ENCODE data around the gene RNF121. TPM values are rescaled to one million over a fixed set of nuclear protein-coding genes. Genes with fewer than 3 reads are reported as not detected.
A peak's percentile ranks its signal among the peaks of the same experiment; 100 is the strongest.

Gene RNF121
- total and polyA plus RNA-seq, 2 donors (not counting 1 experiment from before 2014, with no cell fraction given): 31.7 to 56.0 TPM

DNA sequence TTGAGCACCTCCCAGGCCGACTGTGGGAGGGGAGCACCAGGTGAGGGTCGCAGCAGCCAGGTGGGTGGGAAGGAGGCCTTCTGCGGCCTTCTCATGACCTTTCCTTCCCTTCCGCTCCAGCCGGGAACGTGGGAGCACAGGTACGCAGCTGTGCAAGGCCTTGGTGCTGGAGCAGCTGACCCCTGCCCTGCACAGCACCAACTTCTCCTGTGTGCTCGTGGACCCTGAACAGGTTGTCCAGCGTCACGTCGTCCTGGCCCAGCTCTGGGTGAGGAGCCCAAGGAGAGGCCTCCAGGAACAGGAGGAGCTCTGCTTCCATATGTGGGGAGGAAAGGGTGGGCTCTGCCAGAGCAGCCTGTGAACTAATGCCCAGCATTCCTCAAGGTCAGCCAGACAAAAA, 72.4 kb downstream of the RNF121 start:
- Histone ChIP-seq H3K27ac (ENCODE audit: low read length in 2 of 2) (no peak overlapping the region), H3K9me3 (ENCODE audit: control extremely low read depth in 1 of 3, control insufficient read depth in 2 of 3, insufficient read depth in 1 of 3, low read length in 2 of 3) (no peaks in the 10 kb centered on the region), H2AFZ (ENCODE audit: insufficient read depth, low read depth, low read length, poor library complexity, severe bottlenecking) (no peak overlapping the region), H3K9ac (ENCODE audit: low read length) (no peak overlapping the region), H3K4me1 (ENCODE audit: control insufficient read depth in 2 of 2, insufficient read depth in 2 of 2, low read length in 2 of 2) (peaks cover 18 to 33% of the 10 kb centered on the region in 2 donors), H3K4me2 (replicated peaks; ENCODE audit: low read depth, low read length, poor library complexity, severe bottlenecking) (no peak overlapping the region), H3K79me2 (ENCODE audit: control insufficient read depth, insufficient read depth, low read length) (peaks cover 15% of the 10 kb centered on the region), H3K4me3 (ENCODE audit: control extremely low read depth in 1 of 5, extremely low read depth in 1 of 5, insufficient read depth in 1 of 5, low read depth in 2 of 5, low read length in 4 of 5) (no peak overlapping the region), H4K20me1 (ENCODE audit: control insufficient read depth, insufficient read depth, low read length, poor library complexity, severe bottlenecking) (peaks cover 10% of the 10 kb centered on the region), H3K36me3 (replicated peaks in 1 of 2; ENCODE audit: control extremely low read depth in 1 of 2, control insufficient read depth in 1 of 2, extremely low read depth in 1 of 2, insufficient read depth in 2 of 2, low read length in 1 of 2) (peaks cover 0 to 56% of the 10 kb centered on the region in 2 experiments), H3K27me3 (replicated peaks in 1 of 4; ENCODE audit: control extremely low read depth in 1 of 4, control insufficient read depth in 3 of 4, insufficient read depth in 4 of 4, low read length in 3 of 4) (no peaks in the 10 kb centered on the region)
- no peak for DNase-seq
- intact Hi-C loops (cut with micrococcal nuclease): no loop called here
- Mint-ChIP-seq H3K27me3 (no peaks in the 10 kb centered on the region), H3K9me3 (ENCODE audit: insufficient read depth) (no peaks in the 10 kb centered on the region), H3K4me3 (no peak overlapping the region), H3K4me1 (peaks cover 38% of the 10 kb centered on the region), H3K27ac (peak overlapping the region; percentile 15)
- 96% methylated on average over 11 of the region's 11 CpGs for WGBS (ENCODE audit: insufficient coverage)
- no peak for ATAC-seq (ENCODE audit: low read depth)
- ChIA-PET POLR2A (interaction anchor here (0.6 kb wide), 1 partner anchor 16 kb away, joined by 9 read pairs; no protein-coding TSS in a partner anchor), CTCF (interaction anchor here (2.0 kb wide), 1 partner anchor 9 kb away, joined by 4 read pairs; no protein-coding TSS in a partner anchor)
- TF ChIP-seq, protein P1, sequence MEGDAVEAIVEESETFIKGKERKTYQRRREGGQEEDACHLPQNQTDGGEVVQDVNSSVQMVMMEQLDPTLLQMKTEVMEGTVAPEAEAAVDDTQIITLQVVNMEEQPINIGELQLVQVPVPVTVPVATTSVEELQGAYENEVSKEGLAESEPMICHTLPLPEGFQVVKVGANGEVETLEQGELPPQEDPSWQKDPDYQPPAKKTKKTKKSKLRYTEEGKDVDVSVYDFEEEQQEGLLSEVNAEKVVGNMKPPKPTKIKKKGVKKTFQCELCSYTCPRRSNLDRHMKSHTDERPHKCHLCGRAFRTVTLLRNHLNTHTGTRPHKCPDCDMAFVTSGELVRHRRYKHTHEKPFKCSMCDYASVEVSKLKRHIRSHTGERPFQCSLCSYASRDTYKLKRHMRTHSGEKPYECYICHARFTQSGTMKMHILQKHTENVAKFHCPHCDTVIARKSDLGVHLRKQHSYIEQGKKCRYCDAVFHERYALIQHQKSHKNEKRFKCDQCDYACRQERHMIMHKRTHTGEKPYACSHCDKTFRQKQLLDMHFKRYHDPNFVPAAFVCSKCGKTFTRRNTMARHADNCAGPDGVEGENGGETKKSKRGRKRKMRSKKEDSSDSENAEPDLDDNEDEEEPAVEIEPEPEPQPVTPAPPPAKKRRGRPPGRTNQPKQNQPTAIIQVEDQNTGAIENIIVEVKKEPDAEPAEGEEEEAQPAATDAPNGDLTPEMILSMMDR (IDR thresholded peaks at IDR 0.05): no peak
- TF ChIP-seq EZH2 (IDR thresholded peaks at IDR 0.05; ENCODE audit: borderline replicate concordance, insufficient read depth, low read depth, low read length, poor library complexity, severe bottlenecking): no peak

DNA sequence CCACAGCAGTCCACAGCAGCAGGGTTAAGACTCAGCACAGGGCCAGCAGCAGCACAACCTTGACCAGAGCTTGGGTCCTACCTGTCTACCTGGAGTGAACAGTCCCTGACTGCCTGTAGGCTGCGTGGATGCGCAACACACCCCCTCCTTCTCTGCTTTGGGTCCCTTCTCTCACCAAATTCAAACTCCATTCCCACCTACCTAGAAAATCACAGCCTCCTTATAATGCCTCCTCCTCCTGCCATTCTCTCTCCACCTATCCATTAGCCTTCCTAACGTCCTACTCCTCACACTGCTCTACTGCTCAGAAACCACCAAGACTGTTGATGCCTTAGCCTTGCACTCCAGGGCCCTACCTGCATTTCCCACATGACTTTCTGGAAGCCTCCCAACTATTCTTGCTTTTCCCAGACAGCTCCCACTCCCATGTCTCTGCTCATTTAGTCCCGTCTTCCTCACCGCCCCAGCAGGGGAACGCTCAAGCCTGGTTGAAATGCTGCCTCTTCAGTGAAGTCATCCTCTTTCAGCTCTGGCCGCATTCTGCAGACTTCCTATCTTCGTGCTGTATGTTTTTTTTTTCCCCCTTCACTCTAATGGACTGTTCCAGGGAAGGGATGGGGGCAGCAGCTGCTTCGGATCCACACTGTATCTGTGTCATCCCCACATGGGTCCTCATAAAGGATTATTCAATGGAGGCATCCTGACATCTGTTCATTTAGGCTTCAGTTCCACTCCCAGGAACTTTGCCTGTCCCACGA, 73.2 kb downstream of the RNF121 start:
- Histone ChIP-seq H3K9ac (ENCODE audit: low read length) (no peak overlapping the region), H3K4me1 (ENCODE audit: control insufficient read depth in 2 of 2, insufficient read depth in 2 of 2, low read length in 2 of 2) (peaks cover 18 to 29% of the 10 kb centered on the region in 2 donors), H3K9me3 (ENCODE audit: control extremely low read depth in 1 of 3, control insufficient read depth in 2 of 3, insufficient read depth in 1 of 3, low read length in 2 of 3) (no peaks in the 10 kb centered on the region), H2AFZ (ENCODE audit: insufficient read depth, low read depth, low read length, poor library complexity, severe bottlenecking) (no peak overlapping the region), H3K4me3 (ENCODE audit: control extremely low read depth in 1 of 5, extremely low read depth in 1 of 5, insufficient read depth in 1 of 5, low read depth in 2 of 5, low read length in 4 of 5) (no peak overlapping the region), H3K36me3 (replicated peaks in 1 of 2; ENCODE audit: control extremely low read depth in 1 of 2, control insufficient read depth in 1 of 2, extremely low read depth in 1 of 2, insufficient read depth in 2 of 2, low read length in 1 of 2) (peaks cover 2 to 64% of the 10 kb centered on the region in 2 experiments), H3K79me2 (ENCODE audit: control insufficient read depth, insufficient read depth, low read length) (peaks cover 15% of the 10 kb centered on the region), H3K27ac (ENCODE audit: low read length in 2 of 2) (peak overlapping the region in 1 of 2 donors; percentile 4), H4K20me1 (ENCODE audit: control insufficient read depth, insufficient read depth, low read length, poor library complexity, severe bottlenecking) (peaks cover 10% of the 10 kb centered on the region), H3K4me2 (replicated peaks; ENCODE audit: low read depth, low read length, poor library complexity, severe bottlenecking) (no peak overlapping the region), H3K27me3 (replicated peaks in 1 of 4; ENCODE audit: control extremely low read depth in 1 of 4, control insufficient read depth in 3 of 4, insufficient read depth in 4 of 4, low read length in 3 of 4) (no peaks in the 10 kb centered on the region)
- Mint-ChIP-seq H3K4me1 (peaks cover 33% of the 10 kb centered on the region), H3K27me3 (no peaks in the 10 kb centered on the region), H3K4me3 (no peak overlapping the region), H3K27ac (peak overlapping the region; percentile 74), H3K9me3 (ENCODE audit: insufficient read depth) (no peaks in the 10 kb centered on the region)
- TF ChIP-seq EZH2 (IDR thresholded peaks at IDR 0.05; ENCODE audit: borderline replicate concordance, insufficient read depth, low read depth, low read length, poor library complexity, severe bottlenecking): no peak
- TF ChIP-seq, protein P1 (IDR thresholded peaks at IDR 0.05): no peak
- ChIA-PET CTCF (interaction anchor here (0.9 to 2.0 kb wide), 3 partner anchors 10 to 89 kb away, joined by 3 to 5 read pairs (median 4); no protein-coding TSS in a partner anchor), POLR2A (no interaction called here)
- 100% methylated on average over 4 of the region's 10 CpGs for WGBS (ENCODE audit: insufficient coverage)
- DNase-seq (no peak), ATAC-seq (ENCODE audit: low read depth) (no peak)
- intact Hi-C loops (cut with micrococcal nuclease): no loop called here
